ENCODE measurements around the gene HNRNPUL1. TPM values are rescaled to one million over a fixed set of nuclear protein-coding genes. Genes with fewer than 3 reads are reported as not detected.
A peak's percentile ranks its signal among the peaks of the same experiment; 100 is the strongest.

Gene HNRNPUL1
- total RNA-seq, 2 experiments from 2014 or later: 367 to 388 TPM

GRCh38 chr19:41294393-41294792 is 30.2 kb downstream of the HNRNPUL1 start:
- Histone ChIP-seq H3K27me3 (ENCODE audit: control insufficient read depth in 1 of 2, insufficient read depth in 2 of 2, low read length in 2 of 2) (no peaks in the 10 kb centered on the region), H3K36me3 (ENCODE audit: insufficient read depth, low read length) (peaks cover 95% of the 10 kb centered on the region), H3K27ac (ENCODE audit: low read depth in 1 of 2, low read length in 2 of 2) (no peak overlapping the region), H3K4me3 (ENCODE audit: low read length) (no peak overlapping the region), H3K4me1 (ENCODE audit: insufficient read depth, low read length) (peaks cover 50% of the 10 kb centered on the region), H3K9me3 (ENCODE audit: control insufficient read depth in 1 of 2, insufficient read depth in 1 of 2, low read length in 2 of 2) (no peaks in the 10 kb centered on the region)
- Mint-ChIP-seq H3K4me1 (ENCODE audit: low read depth) (peaks cover 53% of the 10 kb centered on the region), H3K36me3 (ENCODE audit: low read depth) (peaks cover 99% of the 10 kb centered on the region), H3K27me3 (no peaks in the 10 kb centered on the region), H3K9me3 (no peaks in the 10 kb centered on the region), H3K27ac (peak overlapping the region; percentile 97), H3K4me3 (no peak overlapping the region)
- intact Hi-C loops (cut with DNase I, micrococcal nuclease): no loop called here
- no peak for TF ChIP-seq CTCF (IDR thresholded peaks at IDR 0.05)
- ChIA-PET POLR2A (interaction anchor here (0.7 to 2.6 kb wide), 3 partner anchors 13 to 31 kb away, joined by 4 to 6 read pairs (median 4); partner anchors contain the start of gene HNRNPUL1), CTCF (interaction anchor here (1.5 kb wide), 1 partner anchor 32 kb away, joined by 4 read pairs; no protein-coding TSS in a partner anchor)
- DNase-seq (no peak), ATAC-seq (ENCODE audit: poor library complexity) (no peak)

- Mint-ChIP-seq H3K9me3 (no peaks in the 10 kb centered on the region), H3K4me3 (no peak overlapping the region), H3K27ac (peak overlapping the region; percentile 97), H3K4me1 (ENCODE audit: low read depth) (peaks cover 63% of the 10 kb centered on the region), H3K27me3 (no peaks in the 10 kb centered on the region), H3K36me3 (ENCODE audit: low read depth) (peaks cover 99% of the 10 kb centered on the region)
- peak overlapping the region in 1 of 2 donors; percentile 45 for H3K27ac ChIP-seq (ENCODE audit: low read depth in 1 of 2, low read length in 2 of 2)
- ATAC-seq (ENCODE audit: poor library complexity) (no peak), DNase-seq (no peak)
- no peaks in the 10 kb centered on the region for H3K27me3 ChIP-seq (ENCODE audit: control insufficient read depth in 1 of 2, insufficient read depth in 2 of 2, low read length in 2 of 2)
- H3K9me3 ChIP-seq (ENCODE audit: control insufficient read depth in 1 of 2, insufficient read depth in 1 of 2, low read length in 2 of 2): no peaks in the 10 kb centered on the region
- ChIA-PET POLR2A (interaction anchor here (1.3 to 1.5 kb wide), 3 partner anchors 11 to 31 kb away, joined by 4 to 9 read pairs (median 4); partner anchors contain the start of gene HNRNPUL1), CTCF (no interaction called here)
- H3K4me3 ChIP-seq (ENCODE audit: low read length): no peak overlapping the region
- no peak for TF ChIP-seq CTCF (IDR thresholded peaks at IDR 0.05)
- intact Hi-C loops (cut with DNase I, micrococcal nuclease): no loop called here
- H3K4me1 ChIP-seq (ENCODE audit: insufficient read depth, low read length): peaks cover 61% of the 10 kb centered on the region
- peaks cover 95% of the 10 kb centered on the region for H3K36me3 ChIP-seq (ENCODE audit: insufficient read depth, low read length)
Measured at GRCh38 chr19:41295499-41295898, 31.3 kb downstream of the HNRNPUL1 start.

DNA sequence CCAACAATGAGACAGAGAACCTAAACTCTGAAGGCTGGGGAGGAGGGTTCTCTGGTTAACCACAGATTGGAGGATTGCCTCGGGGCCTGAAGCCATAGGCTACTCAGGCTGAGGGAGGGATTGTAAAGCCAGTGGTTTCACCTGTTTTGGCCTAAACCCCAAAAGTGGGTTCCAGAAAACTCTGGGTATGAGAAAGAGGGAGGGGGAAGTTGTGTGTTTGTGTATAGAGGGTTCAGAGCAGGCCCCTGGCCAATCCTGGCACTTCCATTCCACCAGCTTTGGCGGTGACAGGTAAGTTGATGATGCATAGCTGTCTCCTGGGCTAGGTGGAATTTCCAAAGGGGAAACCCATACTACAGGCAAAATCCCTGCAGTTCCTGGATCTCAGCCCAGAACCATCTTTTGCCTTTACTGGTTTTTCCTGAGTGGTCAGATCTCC is 32.3 kb downstream of the HNRNPUL1 start:
- TF ChIP-seq CTCF (IDR thresholded peaks at IDR 0.05): no peak

More for the DNA sequence above, 32.3 kb downstream of the HNRNPUL1 start:
- Histone ChIP-seq H3K36me3 (ENCODE audit: insufficient read depth, low read length) (peaks cover 97% of the 10 kb centered on the region), H3K9me3 (ENCODE audit: control insufficient read depth in 1 of 2, insufficient read depth in 1 of 2, low read length in 2 of 2) (no peaks in the 10 kb centered on the region), H3K4me3 (ENCODE audit: low read length) (no peak overlapping the region), H3K4me1 (ENCODE audit: insufficient read depth, low read length) (peaks cover 70% of the 10 kb centered on the region), H3K27ac (ENCODE audit: low read depth in 1 of 2, low read length in 2 of 2) (peak overlapping the region; percentile 38 to 86), H3K27me3 (ENCODE audit: control insufficient read depth in 1 of 2, insufficient read depth in 2 of 2, low read length in 2 of 2) (no peaks in the 10 kb centered on the region)
- CTCF ChIA-PET: no interaction called here
- H3K4me3 Mint-ChIP-seq: peak overlapping the region; percentile 25
- ATAC-seq (ENCODE audit: poor library complexity) (no peak), DNase-seq (peak in 2 of 14 experiments; percentile 54 to 69)
- POLR2A ChIA-PET: interaction anchor here (1.3 to 2.2 kb wide), 3 partner anchors 10 to 33 kb away, joined by 4 to 9 read pairs (median 8); no protein-coding TSS in a partner anchor
- H3K27ac Mint-ChIP-seq: peak overlapping the region; percentile 97
- H3K4me1 Mint-ChIP-seq (ENCODE audit: low read depth): peaks cover 73% of the 10 kb centered on the region
- no peaks in the 10 kb centered on the region for H3K9me3 Mint-ChIP-seq
- H3K27me3 Mint-ChIP-seq: no peaks in the 10 kb centered on the region
- intact Hi-C loops (cut with DNase I, micrococcal nuclease): no loop called here
- H3K36me3 Mint-ChIP-seq (ENCODE audit: low read depth): peaks cover 100% of the 10 kb centered on the region

All from CD4-positive, alpha-beta T cell (primary cell).